ENCODE data around the gene NUP210.

GRCh38 chr3:13279532-13279910 lies 140.6 kb downstream of the NUP210 start:
- TF ChIP-seq CTCF (IDR thresholded peaks at IDR 0.05) (no peak), SMC3 (IDR thresholded peaks at IDR 0.05; ENCODE audit: low read depth, low read length) (no peak), EP300 (IDR thresholded peaks at IDR 0.05; ENCODE audit: borderline replicate concordance in 1 of 2, low read depth in 1 of 2, low read length in 1 of 2) (no peak), USF2 (IDR thresholded peaks at IDR 0.05; ENCODE audit: borderline replicate concordance, low read depth, low read length) (no peak), REST (IDR thresholded peaks at IDR 0.05; ENCODE audit: low read depth, low read length) (no peak), FOXM1 (IDR thresholded peaks at IDR 0.05; ENCODE audit: low read depth) (no peak), POLR2AphosphoS5 (IDR thresholded peaks at IDR 0.05; ENCODE audit: low read depth, low read length) (no peak), YY1 (IDR thresholded peaks at IDR 0.05; ENCODE audit: low read depth) (no peak), ZBTB33 (IDR thresholded peaks at IDR 0.05; ENCODE audit: borderline replicate concordance, low read depth) (no peak), TAF1 (IDR thresholded peaks at IDR 0.05; ENCODE audit: borderline replicate concordance, low read depth, low read length) (no peak), RCOR1 (IDR thresholded peaks at IDR 0.05; ENCODE audit: low read length) (no peak)

Data from SK-N-SH (cell line).